Neural crest cell (in vitro differentiated cells): ENCODE measurements around the gene ITGB2. TPM values are rescaled to one million over a fixed set of nuclear protein-coding genes. Genes with fewer than 3 reads are reported as not detected.

Experiments used
- DNase-seq: peaks from one replicate; pipeline ENCODE4 v3.0.0; 2021; ENCODE audit warnings: low read depth, mixed read lengths, low spot score
- H3K27ac Mint-ChIP-seq: one replicate; pipeline ENCODE4 v1.8.0; 2021; ENCODE audit warnings: mild to moderate bottlenecking, mixed read lengths; ENCODE audit not compliant: unreplicated experiment
- H3K27me3 Mint-ChIP-seq: 2 replicates; pipeline ENCODE4 v1.8.0; 2021; ENCODE audit warnings: low read depth, mild to moderate bottlenecking, mixed read lengths
- H3K36me3 Mint-ChIP-seq: 2 replicates; pipeline ENCODE4 v1.8.0; 2021; ENCODE audit warnings: low read depth, mild to moderate bottlenecking, mixed read lengths
- H3K4me1 Mint-ChIP-seq: 2 replicates; pipeline ENCODE4 v1.8.0; 2021; ENCODE audit warnings: mixed read lengths
- H3K4me3 Mint-ChIP-seq: one replicate; pipeline ENCODE4 v1.8.0; 2021; ENCODE audit warnings: mild to moderate bottlenecking, mixed read lengths
- H3K9me3 Mint-ChIP-seq: 2 replicates; pipeline ENCODE4 v1.8.0; 2021; ENCODE audit warnings: mixed read lengths
- total RNA-seq: library from RNA; stranded (reverse); gene quantifications from 2 replicates; pipeline ENCODE4 v1.2.1, GENCODE V29; 2021
- TF ChIP-seq, protein P1 (sequence below): fragments of 200-600 bp; sonication (generic); conservative IDR thresholded peaks from 2 replicates; pipeline ENCODE4 v1.5.0; 2021; ENCODE audit warnings: antibody characterized with exemption, mild to moderate bottlenecking

Gene ITGB2
- total RNA-seq, 1 donor from 2014 or later = 0.89 TPM

DNA sequence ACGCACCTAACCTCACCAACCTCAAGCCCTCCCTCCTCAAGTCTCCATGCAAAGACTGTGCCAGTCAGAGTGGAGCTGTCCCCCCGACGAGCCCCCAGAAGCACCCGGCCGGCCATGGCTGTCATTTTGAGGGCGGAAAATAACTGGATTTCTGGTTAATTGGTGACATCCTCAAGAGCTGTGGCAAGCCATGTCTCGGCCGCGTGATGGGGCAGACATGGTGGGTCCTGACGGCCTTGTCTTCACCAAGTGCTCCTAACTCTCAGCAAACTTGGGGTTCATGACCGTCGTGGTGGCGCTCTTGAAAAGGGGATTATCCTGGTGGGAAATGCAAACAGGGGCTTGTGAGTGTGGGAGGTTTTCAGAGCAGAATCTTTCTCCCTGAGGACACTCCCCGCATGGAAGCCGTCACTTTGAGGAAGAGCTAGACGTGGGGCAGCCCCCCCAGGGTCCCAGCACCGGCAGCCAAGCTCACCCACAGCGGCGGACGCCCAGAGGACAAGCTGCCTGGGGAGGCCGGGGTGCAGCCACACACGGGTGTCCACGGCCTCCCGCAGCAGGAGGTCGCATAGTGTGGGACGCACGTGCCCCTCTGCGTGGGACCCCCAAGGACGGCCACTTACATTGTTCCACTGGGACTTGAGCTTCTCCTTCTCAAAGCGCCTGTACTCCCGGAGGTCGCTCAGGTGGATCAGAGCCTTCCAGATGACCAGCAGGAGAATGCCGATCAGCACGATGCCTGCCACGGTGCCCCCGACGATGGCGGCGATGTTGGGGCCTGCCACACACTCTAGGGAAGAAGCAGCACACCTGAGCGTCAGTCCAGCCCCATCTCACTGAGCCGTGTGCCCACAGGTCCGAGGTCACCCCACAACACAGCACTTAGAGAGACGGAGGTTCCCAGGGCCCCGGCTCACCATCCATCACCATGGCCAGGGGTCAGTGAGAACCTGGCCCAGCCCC lies 34.3 kb downstream of the ITGB2 start:
- Mint-ChIP-seq H3K4me3 (no peak overlapping the region), H3K4me1 (no peaks in the 10 kb centered on the region), H3K27ac (no peak overlapping the region), H3K27me3 (peaks cover 3% of the 10 kb centered on the region), H3K36me3 (no peaks in the 10 kb centered on the region), H3K9me3 (no peaks in the 10 kb centered on the region)
- DNase-seq = no peak
- TF ChIP-seq, protein P1, sequence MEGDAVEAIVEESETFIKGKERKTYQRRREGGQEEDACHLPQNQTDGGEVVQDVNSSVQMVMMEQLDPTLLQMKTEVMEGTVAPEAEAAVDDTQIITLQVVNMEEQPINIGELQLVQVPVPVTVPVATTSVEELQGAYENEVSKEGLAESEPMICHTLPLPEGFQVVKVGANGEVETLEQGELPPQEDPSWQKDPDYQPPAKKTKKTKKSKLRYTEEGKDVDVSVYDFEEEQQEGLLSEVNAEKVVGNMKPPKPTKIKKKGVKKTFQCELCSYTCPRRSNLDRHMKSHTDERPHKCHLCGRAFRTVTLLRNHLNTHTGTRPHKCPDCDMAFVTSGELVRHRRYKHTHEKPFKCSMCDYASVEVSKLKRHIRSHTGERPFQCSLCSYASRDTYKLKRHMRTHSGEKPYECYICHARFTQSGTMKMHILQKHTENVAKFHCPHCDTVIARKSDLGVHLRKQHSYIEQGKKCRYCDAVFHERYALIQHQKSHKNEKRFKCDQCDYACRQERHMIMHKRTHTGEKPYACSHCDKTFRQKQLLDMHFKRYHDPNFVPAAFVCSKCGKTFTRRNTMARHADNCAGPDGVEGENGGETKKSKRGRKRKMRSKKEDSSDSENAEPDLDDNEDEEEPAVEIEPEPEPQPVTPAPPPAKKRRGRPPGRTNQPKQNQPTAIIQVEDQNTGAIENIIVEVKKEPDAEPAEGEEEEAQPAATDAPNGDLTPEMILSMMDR = no peak

DNA sequence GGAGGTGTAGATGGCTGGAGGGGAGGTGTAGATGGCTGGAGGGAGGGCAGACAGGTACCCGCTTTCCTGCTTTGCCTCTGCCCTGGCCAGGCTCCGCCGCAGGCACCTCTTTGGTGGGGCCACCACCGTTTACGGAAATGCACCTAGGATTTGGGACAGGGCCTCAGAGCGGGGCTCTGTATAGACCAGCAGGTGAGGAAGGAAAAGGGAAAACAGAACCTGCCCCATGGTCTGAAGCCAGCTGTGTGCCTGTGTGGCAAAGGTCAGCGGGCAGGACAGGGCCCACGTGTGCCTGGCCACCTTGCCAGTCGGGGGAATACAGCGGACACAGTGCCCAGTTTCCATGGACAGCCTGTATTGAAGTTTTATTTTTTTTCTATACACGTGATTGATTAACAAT lies 35.1 kb downstream of the ITGB2 start:
- H3K9me3 Mint-ChIP-seq = no peaks in the 10 kb centered on the region
- H3K27me3 Mint-ChIP-seq = peaks cover 6% of the 10 kb centered on the region
- TF ChIP-seq, protein P1 = no peak
- no peak overlapping the region for H3K4me3 Mint-ChIP-seq
- no peak overlapping the region for H3K27ac Mint-ChIP-seq
- H3K4me1 Mint-ChIP-seq = no peaks in the 10 kb centered on the region
- H3K36me3 Mint-ChIP-seq = no peaks in the 10 kb centered on the region
- no peak for DNase-seq

DNA sequence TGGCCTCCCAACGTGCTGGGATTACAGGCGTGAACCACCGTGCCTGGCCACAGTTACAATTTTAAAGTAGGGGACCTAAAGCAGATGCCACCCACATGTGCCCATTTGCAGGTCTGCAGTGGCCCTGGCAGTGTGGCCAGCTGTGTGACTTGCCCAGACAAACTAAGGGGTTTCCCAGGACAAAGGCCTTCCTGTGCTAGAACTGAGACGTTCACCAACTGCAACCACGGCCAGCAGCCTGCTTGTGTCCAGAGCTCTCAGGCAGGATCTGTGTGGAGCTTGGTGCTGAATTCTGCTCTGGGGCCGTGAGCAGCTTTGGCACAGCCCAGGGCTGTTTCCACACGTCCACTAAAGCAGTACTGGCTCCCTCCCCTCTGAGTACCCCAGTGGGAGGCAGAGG lies 36.6 kb downstream of the ITGB2 start:
- H3K4me3 Mint-ChIP-seq = no peak overlapping the region
- H3K36me3 Mint-ChIP-seq = no peaks in the 10 kb centered on the region
- no peak for DNase-seq
- H3K9me3 Mint-ChIP-seq = no peaks in the 10 kb centered on the region
- peaks cover 9% of the 10 kb centered on the region for H3K27me3 Mint-ChIP-seq
- H3K4me1 Mint-ChIP-seq = no peaks in the 10 kb centered on the region
- no peak overlapping the region for H3K27ac Mint-ChIP-seq
- TF ChIP-seq, protein P1 = no peak

DNA sequence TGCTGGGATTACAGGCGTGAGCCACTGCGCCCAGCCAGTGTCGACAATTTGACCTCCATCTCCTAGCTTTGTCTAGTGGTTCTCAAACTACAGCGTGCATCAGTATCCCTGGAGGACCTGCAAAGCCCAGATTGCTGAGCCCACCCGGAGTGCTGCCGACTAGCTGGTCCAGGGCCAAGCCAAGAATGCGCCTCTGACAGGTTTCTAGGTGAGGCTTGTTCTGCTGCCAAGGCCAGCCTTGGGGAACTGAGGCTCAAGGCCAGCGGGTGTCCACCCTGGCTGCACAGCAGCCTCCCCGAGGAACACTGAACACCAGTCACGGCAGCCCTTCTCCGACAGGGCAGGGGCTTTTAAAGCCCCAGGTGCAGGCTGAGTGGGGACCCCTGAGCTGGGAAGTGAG lies 37.4 kb downstream of the ITGB2 start:
- TF ChIP-seq, protein P1 = no peak
- H3K27ac Mint-ChIP-seq = no peak overlapping the region
- peaks cover 9% of the 10 kb centered on the region for H3K27me3 Mint-ChIP-seq
- no peaks in the 10 kb centered on the region for H3K4me1 Mint-ChIP-seq
- no peak for DNase-seq
- H3K4me3 Mint-ChIP-seq = no peak overlapping the region
- H3K36me3 Mint-ChIP-seq = no peaks in the 10 kb centered on the region
- H3K9me3 Mint-ChIP-seq = no peaks in the 10 kb centered on the region

DNA sequence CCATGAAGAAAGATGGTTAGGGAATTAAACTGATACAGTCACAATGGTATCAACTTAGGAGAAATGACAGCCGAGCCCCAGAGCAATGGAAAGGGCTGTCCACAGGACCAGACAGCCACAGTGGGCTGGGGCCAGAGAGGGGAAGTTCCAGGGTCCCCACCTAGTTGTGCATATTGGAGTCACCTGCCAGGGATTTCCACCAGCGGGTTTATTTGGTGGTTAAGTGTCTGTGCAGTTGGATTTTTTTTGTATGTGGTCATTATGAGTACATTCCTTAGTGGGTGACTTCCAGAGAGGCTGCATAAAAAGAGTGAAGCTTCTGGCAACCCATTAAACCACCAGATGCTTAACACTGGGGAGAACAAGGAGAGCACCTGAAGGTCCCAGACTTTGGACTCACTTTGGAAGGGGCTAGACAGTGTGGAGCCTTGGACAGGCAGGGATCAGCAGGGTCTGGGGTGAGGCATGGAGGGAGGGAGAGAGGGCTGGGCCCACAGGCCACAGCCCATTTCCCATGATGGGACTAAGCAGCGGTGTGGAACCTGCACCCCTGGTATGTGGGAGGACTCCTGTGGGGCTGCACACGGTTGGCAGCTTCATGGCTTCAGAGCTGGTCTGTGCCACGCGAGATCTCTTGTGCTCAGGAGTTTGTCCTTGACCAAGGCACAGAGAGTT lies 39.4 kb downstream of the ITGB2 start:
- no peaks in the 10 kb centered on the region for H3K9me3 Mint-ChIP-seq
- peaks cover 28% of the 10 kb centered on the region for H3K27me3 Mint-ChIP-seq
- no peaks in the 10 kb centered on the region for H3K36me3 Mint-ChIP-seq
- TF ChIP-seq, protein P1 = no peak
- H3K27ac Mint-ChIP-seq = no peak overlapping the region
- H3K4me1 Mint-ChIP-seq = no peaks in the 10 kb centered on the region
- DNase-seq = no peak
- H3K4me3 Mint-ChIP-seq = no peak overlapping the region
